H1 (cell line): ENCODE results near the gene ABCA13. TPM values are rescaled to one million over a fixed set of nuclear protein-coding genes. Genes with fewer than 3 reads are reported as not detected.

Experiments
- CTCF ChIA-PET: fragments of 300-600 bp; sonication (Branson Sonifier 250); formaldehyde crosslinking; loops from one replicate; lab custom pipeline; 2021; ENCODE audit not compliant: partially characterized antibody; lab: Charles Lee
- POLR2A ChIA-PET: fragments of 300-600 bp; sonication (Branson Sonifier 250); formaldehyde crosslinking; loops from one replicate; lab custom pipeline; 2021; ENCODE audit warnings: inconsistent platforms; ENCODE audit not compliant: partially characterized antibody; lab: Charles Lee
- DNase-seq, 2 experiments: peaks; one replicate each; pipeline versions ENCODE4 v3.0.0 to v3.0.0-alpha.2; 2010 to 2022; ENCODE audit warnings: low spot score in 2 of 2, low read depth in 1 of 2, mixed read lengths in 1 of 2
- FAIRE-seq: peaks from 2 replicates; lab custom pipeline; 2011; peaks lifted over from hg19 to GRCh38; lab: Jason Lieb, UNC
- H2AFZ ChIP-seq: 2 replicates; pipeline ENCODE4 v1.8.1; 2012; ENCODE audit warnings: low read length, inconsistent platforms
- H2AK5ac ChIP-seq: 2 replicates; pipeline ENCODE4 v1.6.1; 2013; ENCODE audit warnings: low read depth, low read length
- H2BK120ac ChIP-seq: replicated peaks from 2 replicates; pipeline ENCODE3; 2013; ENCODE audit warnings: low read depth, low read length, inconsistent platforms
- H2BK12ac ChIP-seq: 2 replicates; pipeline ENCODE4 v1.6.1; 2013; ENCODE audit warnings: low read depth, low read length
- H2BK15ac ChIP-seq: 2 replicates; pipeline ENCODE4 v1.6.1; 2013; ENCODE audit warnings: low read length
- H2BK20ac ChIP-seq: 2 replicates; pipeline ENCODE4 v1.6.1; 2013; ENCODE audit warnings: low read length
- H2BK5ac ChIP-seq: 2 replicates; pipeline ENCODE4 v1.6.1; 2013; ENCODE audit warnings: low read depth, low read length
- H3K14ac ChIP-seq: 2 replicates; pipeline ENCODE4 v1.6.1; 2013; ENCODE audit warnings: inconsistent platforms; ENCODE audit not compliant: insufficient read length
- H3K18ac ChIP-seq: 2 replicates; pipeline ENCODE4 v1.6.1; 2013; ENCODE audit warnings: low read length; ENCODE audit errors: extremely low read depth
- H3K23ac ChIP-seq: 2 replicates; pipeline ENCODE4 v1.6.1; 2013; ENCODE audit warnings: inconsistent platforms; ENCODE audit not compliant: insufficient read length
- H3K23me2 ChIP-seq: 2 replicates; pipeline ENCODE4 v1.6.1; 2013; ENCODE audit warnings: low read depth, low read length
- H3K27ac ChIP-seq: 2 replicates; pipeline ENCODE4 v1.6.1; 2011; ENCODE audit warnings: low read depth, low read length, inconsistent platforms
- H3K27me3 ChIP-seq, 4 experiments: replicated peaks in 1 of 4; 1 replicate in 1 of 4; 2 replicates in 3 of 4; pipeline versions ENCODE4 v1.6.1 to v1.8.1; 2011 to 2013; ENCODE audit warnings: low read length in 3 of 4, mild to moderate bottlenecking in 3 of 4, inconsistent platforms in 2 of 4, mixed read lengths in 2 of 4, moderate library complexity in 1 of 4; ENCODE audit not compliant: control insufficient read depth in 3 of 4, insufficient read depth in 3 of 4; ENCODE audit errors: extremely low read depth in 1 of 4
- H3K36me3 ChIP-seq, 4 experiments: 2 replicates each; pipeline versions ENCODE4 v1.6.1 to v1.8.1; 2011 to 2013; ENCODE audit warnings: mild to moderate bottlenecking in 4 of 4, low read length in 3 of 4, moderate library complexity in 2 of 4, control low read depth in 1 of 4, inconsistent platforms in 1 of 4; ENCODE audit not compliant: insufficient read depth in 4 of 4, control insufficient read depth in 2 of 4
- H3K4ac ChIP-seq: replicated peaks from 2 replicates; pipeline ENCODE3; 2013; ENCODE audit warnings: low read length, low read depth, mixed read lengths, inconsistent platforms; ENCODE audit not compliant: insufficient read length
- H3K4me1 ChIP-seq, 4 experiments: replicated peaks in 1 of 4; 1 replicate in 1 of 4; 2 replicates in 3 of 4; pipeline versions ENCODE4 v1.6.1 to v1.8.1; 2011 to 2013; ENCODE audit warnings: low read length in 3 of 4, inconsistent platforms in 2 of 4, mixed read lengths in 1 of 4; ENCODE audit not compliant: insufficient read depth in 4 of 4, control insufficient read depth in 3 of 4
- H3K4me2 ChIP-seq, 2 experiments: 2 replicates each; pipeline versions ENCODE4 v1.6.1 to v1.8.1; 2011 to 2013; ENCODE audit warnings: low read depth in 2 of 2, low read length in 2 of 2, control low read depth in 1 of 2, inconsistent platforms in 1 of 2, mild to moderate bottlenecking in 1 of 2; ENCODE audit not compliant: insufficient read depth in 1 of 2
- H3K4me3 ChIP-seq, 4 experiments: fragments of 200-600, 300-600 bp in 1 of 4; sonication (generic), shearing (Covaris generic), sonication (Bioruptor Twin) in 1 of 4; 2 replicates each; pipeline versions ENCODE4 v1.5.1 to v1.8.1; 2011 to 2016; ENCODE audit warnings: low read length in 4 of 4, low read depth in 3 of 4, control low read depth in 2 of 4, inconsistent platforms in 2 of 4, mild to moderate bottlenecking in 2 of 4, mixed read lengths in 1 of 4, moderate library complexity in 1 of 4; ENCODE audit not compliant: insufficient read depth in 2 of 4; ENCODE audit errors: extremely low read depth in 1 of 4
- H3K56ac ChIP-seq: replicated peaks from 2 replicates; pipeline ENCODE3; 2013; ENCODE audit warnings: low read depth, mild to moderate bottlenecking, mixed read lengths, low read length, inconsistent platforms; ENCODE audit not compliant: insufficient read length
- H3K79me1 ChIP-seq: 2 replicates; pipeline ENCODE4 v1.6.1; 2013; ENCODE audit warnings: low read depth, low read length, control low read depth
- H3K79me2 ChIP-seq, 2 experiments: 2 replicates each; pipeline versions ENCODE4 v1.6.1 to v1.8.1; 2012 to 2013; ENCODE audit warnings: low read length in 2 of 2, mild to moderate bottlenecking in 2 of 2, inconsistent platforms in 1 of 2; ENCODE audit not compliant: insufficient read depth in 2 of 2, control insufficient read depth in 1 of 2
- H3K9ac ChIP-seq, 4 experiments: replicated peaks in 1 of 4; 1 replicate in 1 of 4; 2 replicates in 3 of 4; pipeline versions ENCODE4 v1.6.1 to v1.8.1; 2011 to 2013; ENCODE audit warnings: low read depth in 3 of 4, low read length in 3 of 4, control low read depth in 2 of 4, mild to moderate bottlenecking in 2 of 4, moderate library complexity in 2 of 4, inconsistent platforms in 1 of 4; ENCODE audit errors: extremely low read depth in 1 of 4
- H3K9me3 ChIP-seq, 2 experiments: 2 replicates each; pipeline versions ENCODE4 v1.6.1 to v1.8.1; 2012 to 2013; ENCODE audit warnings: mild to moderate bottlenecking in 2 of 2, moderate library complexity in 2 of 2, control low read depth in 1 of 2, inconsistent platforms in 1 of 2, low read depth in 1 of 2, low read length in 1 of 2, mixed read lengths in 1 of 2; ENCODE audit not compliant: insufficient read depth in 2 of 2
- H4K20me1 ChIP-seq, 2 experiments: replicated peaks in 1 of 2; 2 replicates each; pipeline versions ENCODE3 to v1.8.1; 2011 to 2013; ENCODE audit warnings: inconsistent platforms in 2 of 2, low read length in 2 of 2, mild to moderate bottlenecking in 1 of 2; ENCODE audit not compliant: insufficient read depth in 2 of 2, control insufficient read depth in 1 of 2
- H4K5ac ChIP-seq: 2 replicates; pipeline ENCODE4 v1.6.1; 2013; ENCODE audit warnings: low read length, low read depth, mixed read lengths, inconsistent platforms; ENCODE audit not compliant: insufficient read length
- H4K8ac ChIP-seq: 2 replicates; pipeline ENCODE4 v1.8.0; 2013; ENCODE audit warnings: mild to moderate bottlenecking, moderate library complexity, low read length, inconsistent platforms; ENCODE audit not compliant: insufficient read depth; ENCODE audit errors: extremely low read depth
- H4K91ac ChIP-seq: replicated peaks from 2 replicates; pipeline ENCODE3; 2013; ENCODE audit warnings: low read length, mixed read lengths, inconsistent platforms; ENCODE audit not compliant: insufficient read length
- WGBS, 2 experiments: shearing (Covaris generic) in 1 of 2; methylation state at CpG; one replicate each; pipeline versions ENCODE4 v1.1.6 to v1.1.7; 2013 to 2015; ENCODE audit warnings: low lambda C conversion rate in 2 of 2, mixed read lengths in 2 of 2, inconsistent platforms in 1 of 2, low coverage in 1 of 2, missing lambda C conversion rate in 1 of 2; ENCODE audit not compliant: insufficient replicate concordance in 2 of 2, insufficient coverage in 1 of 2, insufficient read length in 1 of 2; ENCODE audit errors: extremely low coverage in 1 of 2, missing lambda C conversion rate in 1 of 2; 5-methylcytosine and 5-hydroxymethylcytosine counted together
- polyA plus RNA-seq, 7 experiments: library from polyadenylated mRNA; depleted of rRNA in 3 of 7; stranded (reverse) in 5 of 7; unstranded in 2 of 7; fragments of >200 nt in 5 of 7; fragments of 200-250 nt in 2 of 7; gene quantifications; 1 replicate in 5 of 7; 2 replicates in 1 of 7; 4 replicates in 1 of 7; pipeline versions ENCODE4 v1.2.1 to v1.2.3, GENCODE V29; 2011 to 2013; ENCODE audit warnings: missing spikeins in 2 of 7, mixed read lengths in 2 of 7
- total RNA-seq: library from RNA; stranded (reverse); fragmentation: NEBNext Ultra II Directional; extraction: Animal tissue kit (Norgen Biotek cat#: 25700); gene quantifications from 2 replicates; pipeline ENCODE4 v1.2.1, GENCODE V29; 2021

ABCA13 gene
- total and polyA plus RNA-seq, 2 of the 8 experiments (the other 6 are each of a cell fraction or from before 2014, with no cell fraction given), result 0.07 to 0.09 TPM

DNA sequence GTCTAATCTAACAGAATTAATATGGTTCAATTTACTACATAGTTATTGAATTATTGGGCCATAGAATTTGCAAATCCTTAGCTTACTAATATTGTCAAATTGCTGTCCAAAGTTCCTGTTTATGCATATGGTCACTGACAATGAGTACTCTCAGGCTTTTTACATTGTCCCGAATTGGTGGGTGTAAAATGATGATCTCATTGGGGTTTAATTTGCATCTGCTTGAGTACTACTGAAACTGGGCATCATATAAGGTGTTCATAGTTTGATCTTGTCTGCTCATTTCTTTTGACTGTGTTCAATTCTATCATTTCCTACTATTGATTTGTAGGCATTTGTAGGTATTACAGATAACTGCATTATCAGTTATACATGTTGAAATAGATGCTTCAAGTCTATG, 12.7 kb downstream of the ABCA13 start:
- no peaks in the 10 kb centered on the region for H3K27me3 ChIP-seq
- H2AK5ac ChIP-seq, result no peak overlapping the region
- H3K36me3 ChIP-seq, result no peaks in the 10 kb centered on the region
- no peak overlapping the region for H3K23ac ChIP-seq
- H2BK15ac ChIP-seq, result no peak overlapping the region
- peaks cover 0 to 10% (median 4%) of the 10 kb centered on the region in 4 experiments; a peak in 4 of 7 replicates for H3K4me1 ChIP-seq
- no peak overlapping the region for H4K91ac ChIP-seq
- H2BK120ac ChIP-seq, result no peak overlapping the region
- H4K20me1 ChIP-seq, result no peaks in the 10 kb centered on the region
- no peaks in the 10 kb centered on the region for H3K23me2 ChIP-seq
- no peak overlapping the region for H2BK5ac ChIP-seq
- DNase-seq (no peak), FAIRE-seq (no peak)
- H4K8ac ChIP-seq, result no peak overlapping the region
- no peak overlapping the region for H3K9ac ChIP-seq
- no peak overlapping the region for H3K56ac ChIP-seq
- H3K4me3 ChIP-seq, result no peak overlapping the region
- no peak overlapping the region for H3K14ac ChIP-seq
- peaks cover 3 to 5% of the 10 kb centered on the region in 2 experiments; a peak in 1 of 4 replicates for H3K9me3 ChIP-seq
- no peak overlapping the region for H2BK12ac ChIP-seq
- H4K5ac ChIP-seq, result no peak overlapping the region
- H3K79me2 ChIP-seq, result no peaks in the 10 kb centered on the region
- H3K4me2 ChIP-seq, result no peak overlapping the region
- ChIA-PET POLR2A (no interaction called here), CTCF (no interaction called here)
- no peak overlapping the region for H3K27ac ChIP-seq
- no peak overlapping the region for H3K4ac ChIP-seq
- WGBS, 2 experiments, result 95% methylated on average over 1 of the region's 1 CpG; no CpG with 5 or more reads in 1 of the 2 experiments
- no peak overlapping the region for H3K18ac ChIP-seq
- no peak overlapping the region for H2BK20ac ChIP-seq
- H2AFZ ChIP-seq, result no peak overlapping the region
- H3K79me1 ChIP-seq, result no peaks in the 10 kb centered on the region
